ENCODE data around the gene ASIC1. TPM values are rescaled to one million over a fixed set of nuclear protein-coding genes. Genes with fewer than 3 reads are reported as not detected.

Gene ASIC1
- total RNA-seq, 2 donors from 2014 or later, result 1.0 to 1.1 TPM

DNA sequence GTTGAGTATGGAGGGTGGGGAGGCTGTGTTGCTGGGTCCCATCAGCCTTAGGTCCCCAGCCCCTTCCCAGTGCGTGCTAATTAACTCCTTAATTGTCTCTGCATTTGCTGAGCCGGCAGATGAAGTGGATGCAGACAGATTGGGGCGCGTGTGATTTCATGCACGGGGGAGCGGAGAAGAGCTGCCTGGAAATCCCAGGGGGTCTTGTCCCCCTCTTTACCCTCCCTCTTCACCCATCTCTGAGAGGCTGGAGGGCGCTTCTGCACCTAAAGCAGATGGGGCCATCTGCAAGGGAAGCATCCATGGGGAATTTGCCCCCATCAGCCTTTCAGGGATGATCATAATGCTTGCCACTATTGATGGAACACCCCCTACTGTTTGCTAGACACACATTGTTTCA lies 4.4 kb upstream of the ASIC1 start:
- H3K27me3 ChIP-seq, result peaks cover 11% of the 10 kb centered on the region
- TF ChIP-seq, protein P1, sequence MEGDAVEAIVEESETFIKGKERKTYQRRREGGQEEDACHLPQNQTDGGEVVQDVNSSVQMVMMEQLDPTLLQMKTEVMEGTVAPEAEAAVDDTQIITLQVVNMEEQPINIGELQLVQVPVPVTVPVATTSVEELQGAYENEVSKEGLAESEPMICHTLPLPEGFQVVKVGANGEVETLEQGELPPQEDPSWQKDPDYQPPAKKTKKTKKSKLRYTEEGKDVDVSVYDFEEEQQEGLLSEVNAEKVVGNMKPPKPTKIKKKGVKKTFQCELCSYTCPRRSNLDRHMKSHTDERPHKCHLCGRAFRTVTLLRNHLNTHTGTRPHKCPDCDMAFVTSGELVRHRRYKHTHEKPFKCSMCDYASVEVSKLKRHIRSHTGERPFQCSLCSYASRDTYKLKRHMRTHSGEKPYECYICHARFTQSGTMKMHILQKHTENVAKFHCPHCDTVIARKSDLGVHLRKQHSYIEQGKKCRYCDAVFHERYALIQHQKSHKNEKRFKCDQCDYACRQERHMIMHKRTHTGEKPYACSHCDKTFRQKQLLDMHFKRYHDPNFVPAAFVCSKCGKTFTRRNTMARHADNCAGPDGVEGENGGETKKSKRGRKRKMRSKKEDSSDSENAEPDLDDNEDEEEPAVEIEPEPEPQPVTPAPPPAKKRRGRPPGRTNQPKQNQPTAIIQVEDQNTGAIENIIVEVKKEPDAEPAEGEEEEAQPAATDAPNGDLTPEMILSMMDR (IDR thresholded peaks at IDR 0.05), result no peak
- H3K4me3 ChIP-seq, result no peak overlapping the region
- H3K9ac ChIP-seq (ENCODE audit: low read depth in 2 of 2, low read length in 2 of 2), result no peak overlapping the region
- H3K4me1 ChIP-seq, result peaks cover 5% of the 10 kb centered on the region
- H3K27ac ChIP-seq, result no peak overlapping the region
- intact Hi-C loops (cut with DNase I), result no loop called here
- H3K36me3 ChIP-seq, result no peaks in the 10 kb centered on the region
- no peak for DNase-seq
- H3K9me3 ChIP-seq, result no peaks in the 10 kb centered on the region

DNA sequence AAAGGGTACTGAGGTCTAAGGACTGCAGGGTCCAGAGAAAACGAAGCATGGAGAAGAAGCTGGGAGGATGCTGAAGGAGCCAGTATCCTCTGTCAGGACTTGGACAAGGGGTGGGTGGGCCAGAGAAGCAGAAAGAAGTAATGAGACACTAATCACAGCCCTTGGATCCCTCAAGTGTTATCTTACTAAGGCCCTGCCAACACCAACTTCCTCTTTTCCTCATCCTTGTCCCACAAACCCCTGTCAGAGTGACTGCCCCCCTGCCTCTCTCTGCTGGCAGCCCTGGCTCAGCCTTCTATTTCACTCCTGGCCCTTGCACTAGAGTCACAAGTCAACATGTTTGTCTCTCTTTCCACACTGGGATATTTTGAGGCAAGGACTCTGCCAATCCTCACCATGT lies 3.8 kb upstream of the ASIC1 start:
- Histone ChIP-seq H3K4me1 (peaks cover 5% of the 10 kb centered on the region), H3K4me3 (no peak overlapping the region), H3K36me3 (no peaks in the 10 kb centered on the region), H3K27me3 (peaks cover 11% of the 10 kb centered on the region), H3K9ac (ENCODE audit: low read depth in 2 of 2, low read length in 2 of 2) (no peak overlapping the region), H3K9me3 (no peaks in the 10 kb centered on the region), H3K27ac (no peak overlapping the region)
- no peak for DNase-seq
- intact Hi-C loops (cut with DNase I), result no loop called here
- TF ChIP-seq, protein P1 (IDR thresholded peaks at IDR 0.05), result no peak

DNA sequence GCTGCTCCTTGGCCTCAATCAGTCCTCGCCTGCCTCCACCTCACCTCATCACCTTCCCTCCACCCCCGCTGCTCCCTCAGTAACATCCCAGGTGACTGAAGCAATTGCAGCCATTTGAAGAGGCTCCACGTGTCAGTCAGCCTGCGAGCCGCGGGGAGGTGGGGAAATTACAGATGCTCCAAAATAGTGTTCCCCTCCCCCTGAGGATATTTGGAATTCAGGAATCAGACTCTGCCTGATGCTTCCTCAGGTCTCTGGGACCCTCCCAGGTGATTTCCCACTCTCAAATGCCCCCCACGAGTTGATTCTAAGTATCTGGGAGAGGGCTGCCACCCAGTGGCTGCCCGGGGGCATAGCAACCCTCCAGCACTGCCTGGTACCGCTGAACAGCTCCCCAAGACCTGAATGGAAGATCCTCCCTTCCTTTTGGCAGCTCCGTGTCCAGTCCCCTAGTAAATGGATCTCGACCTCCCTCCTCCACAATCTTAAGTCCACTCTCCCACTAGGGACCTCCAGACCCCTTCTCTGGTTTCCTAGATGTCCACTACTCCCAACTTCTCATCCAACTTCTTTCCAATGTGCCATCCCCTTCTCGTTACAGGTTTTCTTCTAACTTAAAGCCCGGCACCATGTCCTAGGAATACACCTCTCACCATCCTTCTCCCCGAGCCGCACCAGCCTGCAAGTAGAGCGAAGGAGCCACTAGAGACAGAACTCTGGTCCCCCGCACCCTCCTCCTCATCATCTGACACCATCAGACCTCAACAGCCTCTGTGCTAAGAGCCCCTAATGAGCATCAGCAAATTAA lies 1.4 kb upstream of the ASIC1 start:
- Histone ChIP-seq H3K36me3 (no peaks in the 10 kb centered on the region), H3K9me3 (no peaks in the 10 kb centered on the region), H3K27ac (no peak overlapping the region), H3K4me3 (no peak overlapping the region), H3K27me3 (peaks cover 11% of the 10 kb centered on the region), H3K4me1 (peaks cover 5% of the 10 kb centered on the region), H3K9ac (ENCODE audit: low read depth in 2 of 2, low read length in 2 of 2) (peak overlapping the region in 1 of 2 donors; percentile 18)
- TF ChIP-seq, protein P1 (IDR thresholded peaks at IDR 0.05), result peak; percentile 96
- intact Hi-C loops (cut with DNase I), result loop anchor here (5.0 kb wide), 1 partner anchor 279 kb away; no protein-coding TSS in a partner anchor
- DNase-seq, result peak; percentile 40

DNA sequence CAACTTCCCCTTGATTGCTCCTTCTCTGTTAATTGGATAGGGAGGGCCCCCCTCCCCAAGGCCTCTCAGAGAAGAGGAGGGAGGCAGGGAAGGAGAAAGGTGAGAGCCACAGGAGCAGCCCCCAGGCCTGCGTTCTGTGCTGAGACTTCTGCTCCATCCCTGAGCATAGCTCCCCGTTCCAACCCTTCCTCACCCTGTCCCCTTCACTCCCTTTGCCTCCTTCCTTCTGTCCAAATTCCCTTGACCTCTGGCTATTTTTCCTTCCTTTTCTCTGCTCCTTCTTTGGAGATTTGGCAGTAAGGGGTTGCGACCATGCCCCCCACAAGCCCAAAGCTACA lies 788 bp upstream of the ASIC1 start:
- Histone ChIP-seq H3K27me3 (peaks cover 11% of the 10 kb centered on the region), H3K4me3 (no peak overlapping the region), H3K36me3 (no peaks in the 10 kb centered on the region), H3K9me3 (no peaks in the 10 kb centered on the region), H3K27ac (no peak overlapping the region), H3K4me1 (peaks cover 5% of the 10 kb centered on the region), H3K9ac (ENCODE audit: low read depth in 2 of 2, low read length in 2 of 2) (peak overlapping the region in 1 of 2 donors; percentile 6)
- intact Hi-C loops (cut with DNase I), result loop anchor here (5.0 kb wide), 1 partner anchor 279 kb away; no protein-coding TSS in a partner anchor
- no peak for DNase-seq
- TF ChIP-seq, protein P1 (IDR thresholded peaks at IDR 0.05), result no peak

DNA sequence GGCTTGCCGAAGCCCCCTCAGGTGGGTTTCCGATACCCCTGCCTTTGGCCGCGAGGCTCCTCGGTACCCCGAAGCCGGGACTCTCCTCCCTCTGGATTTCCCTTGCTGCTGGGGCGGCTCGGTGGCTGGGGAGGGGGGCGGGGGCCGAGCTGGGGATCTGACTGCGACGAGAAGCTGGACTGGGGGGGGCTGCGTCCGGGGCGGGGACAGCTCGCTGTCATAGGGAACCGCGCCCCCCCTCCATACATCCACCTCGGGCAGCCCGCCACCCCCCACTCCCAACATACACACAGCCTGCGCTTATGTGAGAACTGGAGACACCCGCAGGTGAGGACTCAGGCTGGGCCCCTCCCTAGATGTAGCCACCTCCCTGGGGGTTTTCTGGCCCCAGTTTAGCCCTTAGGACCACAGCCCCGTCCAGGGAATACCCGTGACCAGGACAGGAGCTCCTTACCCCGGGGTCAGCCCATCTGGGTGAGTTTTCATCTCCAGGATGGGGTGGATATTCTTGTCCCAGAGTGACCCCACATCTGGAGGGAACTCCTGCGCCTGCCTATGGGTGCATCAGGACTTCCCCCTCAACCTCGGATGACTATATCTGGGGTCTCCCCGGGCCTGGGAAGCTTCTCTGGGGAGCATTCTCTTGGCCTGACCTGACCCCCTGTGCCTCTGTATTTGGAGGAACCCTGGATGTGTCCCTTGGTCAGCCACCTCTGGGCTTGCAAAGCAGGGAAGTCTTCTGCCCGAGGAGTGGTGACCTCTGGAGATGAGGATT lies 687 bp downstream of the ASIC1 start:
- H3K9me3 ChIP-seq, result no peaks in the 10 kb centered on the region
- H3K27ac ChIP-seq, result no peak overlapping the region
- no peak for DNase-seq
- no peaks in the 10 kb centered on the region for H3K36me3 ChIP-seq
- peaks cover 11% of the 10 kb centered on the region for H3K27me3 ChIP-seq
- peaks cover 5% of the 10 kb centered on the region for H3K4me1 ChIP-seq
- intact Hi-C loops (cut with DNase I), result loop anchor here (5.0 kb wide), 1 partner anchor 281 kb away; no protein-coding TSS in a partner anchor
- H3K4me3 ChIP-seq, result peak overlapping the region; percentile 63
- TF ChIP-seq, protein P1 (IDR thresholded peaks at IDR 0.05), result no peak
- peak overlapping the region in 1 of 2 donors; percentile 28 for H3K9ac ChIP-seq (ENCODE audit: low read depth in 2 of 2, low read length in 2 of 2)

Measured in colonic mucosa (tissue), 4 donors.